ENCODE data around the gene EFCAB14. TPM values are rescaled to one million over a fixed set of nuclear protein-coding genes. Genes with fewer than 3 reads are reported as not detected.
A peak's percentile ranks its signal among the peaks of the same experiment; 100 is the strongest.

The EFCAB14 gene
- total and polyA plus RNA-seq, 2 experiments from 2014 or later = 33.6 to 33.9 TPM

DNA sequence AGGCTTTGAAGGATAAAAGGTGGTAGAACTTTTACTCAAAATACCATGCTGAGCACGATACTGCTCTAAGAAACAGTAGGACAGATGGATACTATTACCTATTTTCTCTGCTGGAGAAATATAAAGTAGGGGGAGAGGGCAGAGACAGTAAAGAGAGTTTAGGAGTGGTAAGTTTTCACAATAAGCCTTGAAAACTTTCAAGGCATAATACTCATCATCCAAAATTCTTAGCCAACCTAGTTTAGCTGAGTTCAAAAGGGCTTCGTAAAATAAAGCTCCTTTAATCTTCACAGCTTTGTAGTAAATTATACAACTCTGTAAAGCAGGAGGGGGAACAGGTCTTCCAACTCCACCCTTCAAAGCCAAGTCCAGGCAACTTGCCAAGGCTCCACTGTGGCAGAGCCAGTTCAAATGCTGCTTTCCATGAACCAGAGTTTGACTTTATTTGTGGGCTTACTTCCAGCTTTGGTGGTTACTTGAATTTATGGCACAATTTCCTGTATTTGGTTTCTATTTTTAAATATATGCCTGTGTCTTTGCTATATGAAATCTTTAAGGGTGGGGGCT, 31.7 kb downstream of the EFCAB14 start:
- DNase-seq (ENCODE audit: low read depth in 1 of 2, low spot score in 1 of 2) = peak in 1 of 2 donors; percentile 80
- peaks cover 87% of the 10 kb centered on the region for H3K36me3 ChIP-seq
- H3K27me3 ChIP-seq = no peaks in the 10 kb centered on the region
- no peak overlapping the region for H3K27ac ChIP-seq
- no peak overlapping the region for H3K4me3 ChIP-seq
- H3K4me1 ChIP-seq (ENCODE audit: low read depth) = no peaks in the 10 kb centered on the region
- TF ChIP-seq, protein P1, sequence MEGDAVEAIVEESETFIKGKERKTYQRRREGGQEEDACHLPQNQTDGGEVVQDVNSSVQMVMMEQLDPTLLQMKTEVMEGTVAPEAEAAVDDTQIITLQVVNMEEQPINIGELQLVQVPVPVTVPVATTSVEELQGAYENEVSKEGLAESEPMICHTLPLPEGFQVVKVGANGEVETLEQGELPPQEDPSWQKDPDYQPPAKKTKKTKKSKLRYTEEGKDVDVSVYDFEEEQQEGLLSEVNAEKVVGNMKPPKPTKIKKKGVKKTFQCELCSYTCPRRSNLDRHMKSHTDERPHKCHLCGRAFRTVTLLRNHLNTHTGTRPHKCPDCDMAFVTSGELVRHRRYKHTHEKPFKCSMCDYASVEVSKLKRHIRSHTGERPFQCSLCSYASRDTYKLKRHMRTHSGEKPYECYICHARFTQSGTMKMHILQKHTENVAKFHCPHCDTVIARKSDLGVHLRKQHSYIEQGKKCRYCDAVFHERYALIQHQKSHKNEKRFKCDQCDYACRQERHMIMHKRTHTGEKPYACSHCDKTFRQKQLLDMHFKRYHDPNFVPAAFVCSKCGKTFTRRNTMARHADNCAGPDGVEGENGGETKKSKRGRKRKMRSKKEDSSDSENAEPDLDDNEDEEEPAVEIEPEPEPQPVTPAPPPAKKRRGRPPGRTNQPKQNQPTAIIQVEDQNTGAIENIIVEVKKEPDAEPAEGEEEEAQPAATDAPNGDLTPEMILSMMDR (IDR thresholded peaks at IDR 0.05; ENCODE audit: low read depth, low read length) = no peak
- H3K9me3 ChIP-seq (ENCODE audit: low read depth) = no peaks in the 10 kb centered on the region

DNA sequence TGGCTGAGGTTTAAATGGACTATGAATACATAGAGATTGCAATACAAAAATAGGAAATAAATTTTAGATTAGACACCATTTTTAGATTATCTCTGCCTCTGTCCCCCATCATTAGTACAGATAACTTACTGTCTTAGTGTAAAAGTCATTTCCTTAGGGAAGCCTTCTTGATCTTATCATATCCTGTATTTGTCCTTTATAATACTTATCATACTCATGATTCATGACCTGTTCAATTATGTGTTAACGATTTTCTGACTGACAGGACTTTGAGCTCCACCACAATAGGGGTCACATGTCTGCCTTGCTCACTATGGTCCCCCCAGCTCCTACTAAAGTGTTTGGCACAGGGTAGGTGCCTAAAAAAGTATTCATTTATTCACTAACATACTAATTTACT, 32.7 kb downstream of the EFCAB14 start:
- H3K36me3 ChIP-seq = peaks cover 87% of the 10 kb centered on the region
- no peak overlapping the region for H3K4me3 ChIP-seq
- DNase-seq (ENCODE audit: low read depth in 1 of 2, low spot score in 1 of 2) = no peak
- H3K4me1 ChIP-seq (ENCODE audit: low read depth) = no peaks in the 10 kb centered on the region
- TF ChIP-seq, protein P1 (IDR thresholded peaks at IDR 0.05; ENCODE audit: low read depth, low read length) = no peak
- H3K27me3 ChIP-seq = no peaks in the 10 kb centered on the region
- H3K9me3 ChIP-seq (ENCODE audit: low read depth) = no peaks in the 10 kb centered on the region
- no peak overlapping the region for H3K27ac ChIP-seq

DNA sequence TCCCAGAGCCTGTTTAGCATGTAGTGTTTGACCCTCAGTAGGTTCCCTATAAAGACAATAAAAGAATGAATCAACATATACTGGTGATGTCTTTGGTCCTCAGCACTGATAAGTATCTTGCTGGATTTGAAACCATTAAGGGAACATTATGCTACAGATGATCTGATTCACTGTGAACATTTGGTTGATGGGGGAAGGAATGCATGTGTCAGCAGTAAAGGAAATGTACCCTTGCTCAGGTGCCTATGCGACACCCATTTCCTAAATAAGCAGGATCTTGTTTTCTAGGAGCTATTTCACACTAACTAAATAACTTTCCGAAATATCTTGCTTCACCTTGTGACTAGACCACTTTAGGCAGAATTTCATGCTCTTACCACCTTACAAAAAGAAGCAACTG, 34.2 kb downstream of the EFCAB14 start:
- TF ChIP-seq, protein P1 (IDR thresholded peaks at IDR 0.05; ENCODE audit: low read depth, low read length) = no peak
- Histone ChIP-seq H3K27ac (no peak overlapping the region), H3K4me3 (no peak overlapping the region), H3K36me3 (peaks cover 84% of the 10 kb centered on the region), H3K27me3 (no peaks in the 10 kb centered on the region), H3K4me1 (ENCODE audit: low read depth) (no peaks in the 10 kb centered on the region), H3K9me3 (ENCODE audit: low read depth) (no peaks in the 10 kb centered on the region)
- no peak for DNase-seq (ENCODE audit: low read depth in 1 of 2, low spot score in 1 of 2)

DNA sequence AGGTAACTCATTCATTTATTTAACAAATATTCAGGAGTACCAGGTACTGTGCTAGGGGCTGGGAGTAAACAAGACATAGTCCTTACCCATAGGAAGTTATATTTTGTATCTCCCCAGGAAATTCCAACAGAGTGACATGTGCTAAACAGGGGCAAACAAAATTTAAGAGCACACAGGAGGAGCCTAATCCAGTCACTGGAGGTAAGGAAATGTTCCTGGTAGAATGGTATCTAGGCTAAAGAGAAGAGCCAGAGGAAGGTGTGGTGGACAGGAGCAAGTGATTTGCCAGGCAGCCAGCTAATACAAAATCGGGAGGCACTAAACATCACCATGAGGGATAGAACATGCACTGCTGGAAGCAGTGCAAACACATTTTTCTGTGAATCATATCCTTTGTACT, 36.9 kb downstream of the EFCAB14 start:
- H3K27me3 ChIP-seq = no peaks in the 10 kb centered on the region
- TF ChIP-seq, protein P1 (IDR thresholded peaks at IDR 0.05; ENCODE audit: low read depth, low read length) = no peak
- DNase-seq (ENCODE audit: low read depth in 1 of 2, low spot score in 1 of 2) = no peak
- peaks cover 60% of the 10 kb centered on the region for H3K36me3 ChIP-seq
- no peaks in the 10 kb centered on the region for H3K4me1 ChIP-seq (ENCODE audit: low read depth)
- H3K9me3 ChIP-seq (ENCODE audit: low read depth) = no peaks in the 10 kb centered on the region
- no peak overlapping the region for H3K4me3 ChIP-seq
- no peak overlapping the region for H3K27ac ChIP-seq

DNA sequence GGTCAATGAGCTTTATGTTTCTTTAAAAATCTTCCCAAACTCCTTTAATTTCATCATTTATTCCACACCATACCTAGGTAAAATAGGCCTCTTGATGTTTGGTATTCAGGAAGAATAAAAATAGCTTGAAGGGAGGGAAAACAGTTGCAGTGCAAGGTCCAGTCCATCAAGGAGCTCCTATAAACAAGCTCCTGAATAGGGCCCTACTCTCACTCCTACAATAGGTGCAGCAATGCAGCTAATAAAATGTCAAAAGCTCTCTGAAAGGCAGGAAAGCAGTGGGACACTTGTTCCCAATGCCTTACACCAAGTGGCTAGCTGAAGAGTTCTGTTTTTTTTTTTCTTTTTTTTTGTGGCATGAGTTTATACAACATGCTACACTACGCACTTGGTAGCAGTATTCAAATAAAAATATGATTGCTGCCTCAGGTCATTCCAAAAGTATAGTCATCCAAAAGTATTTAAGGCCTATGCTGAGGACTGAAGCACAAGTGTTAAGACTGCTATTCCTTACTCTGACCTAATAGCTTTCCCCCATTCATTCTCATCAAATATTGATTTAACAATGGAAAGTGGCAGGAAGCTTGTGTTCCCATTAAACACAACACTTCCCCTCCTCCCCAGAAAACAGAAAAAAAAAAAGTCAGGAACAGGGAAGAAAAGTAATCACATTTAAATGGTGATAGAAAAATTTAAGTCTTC, 37.4 kb downstream of the EFCAB14 start:
- no peak overlapping the region for H3K4me3 ChIP-seq
- H3K27me3 ChIP-seq = no peaks in the 10 kb centered on the region
- H3K4me1 ChIP-seq (ENCODE audit: low read depth) = no peaks in the 10 kb centered on the region
- TF ChIP-seq, protein P1 (IDR thresholded peaks at IDR 0.05; ENCODE audit: low read depth, low read length) = no peak
- no peak for DNase-seq (ENCODE audit: low read depth in 1 of 2, low spot score in 1 of 2)
- peaks cover 58% of the 10 kb centered on the region for H3K36me3 ChIP-seq
- H3K9me3 ChIP-seq (ENCODE audit: low read depth) = no peaks in the 10 kb centered on the region
- no peak overlapping the region for H3K27ac ChIP-seq
